PC-3 (cell line): ENCODE measurements around the gene C11orf98. TPM values are rescaled to one million over a fixed set of nuclear protein-coding genes. Genes with fewer than 3 reads are reported as not detected.
A peak's percentile ranks its signal among the peaks of the same experiment; 100 is the strongest.

Source experiments
- ATAC-seq: fragments of 200-7000 bp; cut with Tn5 transposase; 2 replicates; pipeline ENCODE4 v1.9.1; 2020; ENCODE audit warnings: mild to moderate bottlenecking, moderate library complexity
- BruUV-seq: library from RNA; stranded (reverse); fragments of 400-500 nt; replicated peaks from 2 replicates; lab custom pipeline; 2021; lab: Mats Ljungman, UMichigan
- CTCF ChIA-PET: fragments of 300-600 bp; sonication (Branson Sonifier 250); formaldehyde crosslinking; loops from one replicate; lab custom pipeline; 2022; ENCODE audit warnings: antibody characterized with exemption; lab: Charles Lee
- POLR2A ChIA-PET: fragments of 300-600 bp; sonication (Branson Sonifier 250); formaldehyde crosslinking; loops from one replicate; lab custom pipeline; 2022; ENCODE audit warnings: antibody characterized with exemption; ENCODE audit not compliant: unreplicated experiment; lab: Charles Lee
- DNase-seq: peaks from one replicate; pipeline ENCODE4 v3.0.0-alpha.2; 2015
- H2AFZ ChIP-seq: fragments of 300-600 bp; sonication (generic); 2 replicates; pipeline ENCODE4 v1.6.0; 2016; ENCODE audit warnings: antibody characterized with exemption, low read length
- H3F3A ChIP-seq: fragments of 300-600 bp; sonication (generic); one replicate; pipeline ENCODE4 v1.6.0; 2017; ENCODE audit warnings: antibody characterized with exemption, low read length, control low read depth, mild to moderate bottlenecking; ENCODE audit not compliant: unreplicated experiment
- H3K27ac ChIP-seq: fragments of 300-600 bp; sonication (generic); 2 replicates; pipeline ENCODE4 v1.5.1; 2016; ENCODE audit warnings: mild to moderate bottlenecking, low read length
- H3K27me3 ChIP-seq: fragments of 300-600 bp; sonication (generic); 2 replicates; pipeline ENCODE4 v1.6.1; 2016; ENCODE audit warnings: low read length, mixed read lengths
- H3K36me3 ChIP-seq: fragments of 300-600 bp; sonication (generic); 2 replicates; pipeline ENCODE4 v1.6.1; 2016; ENCODE audit warnings: low read depth, mixed run types, low read length, mixed read lengths
- H3K4me1 ChIP-seq: fragments of 300-600 bp; sonication (generic); 2 replicates; pipeline ENCODE4 v1.5.1; 2016; ENCODE audit warnings: low read length; ENCODE audit not compliant: insufficient read depth
- H3K4me2 ChIP-seq: fragments of 300-600 bp; sonication (generic); 2 replicates; pipeline ENCODE4 v1.6.0; 2016; ENCODE audit warnings: low read length
- H3K4me3 ChIP-seq: fragments of 300-600 bp; sonication (generic); 2 replicates; pipeline ENCODE4 v1.5.1; 2016; ENCODE audit warnings: mild to moderate bottlenecking, low read length, mixed read lengths
- H3K79me2 ChIP-seq: fragments of 300-600 bp; sonication (generic); 2 replicates; pipeline ENCODE4 v1.6.1; 2017; ENCODE audit warnings: low read length, mixed read lengths
- H3K9ac ChIP-seq: fragments of 300-600 bp; sonication (generic); 2 replicates; pipeline ENCODE4 v1.6.0; 2016; ENCODE audit warnings: mild to moderate bottlenecking, low read length
- H3K9me2 ChIP-seq: fragments of 300-600 bp; sonication (generic); replicated peaks from 2 replicates; pipeline ENCODE4 v1.6.1; 2016; ENCODE audit warnings: mixed run types, low read length, mixed read lengths
- H3K9me3 ChIP-seq: fragments of 300-600 bp; sonication (generic); 2 replicates; pipeline ENCODE4 v1.6.1; 2016; ENCODE audit warnings: low read length, mixed read lengths
- H4K20me1 ChIP-seq: fragments of 300-600 bp; sonication (generic); 2 replicates; pipeline ENCODE4 v1.6.1; 2016; ENCODE audit warnings: low read length, mixed read lengths
- EZH2 ChIP-seq: fragments of 300-600 bp; sonication (generic); IDR thresholded peaks from one replicate; pipeline ENCODE4 v1.6.1; 2017; ENCODE audit warnings: antibody characterized with exemption, mild to moderate bottlenecking, low read length; ENCODE audit not compliant: unreplicated experiment
- EZH2phosphoT487 ChIP-seq: fragments of 300-600 bp; sonication (generic); IDR thresholded peaks from 2 replicates; pipeline ENCODE4 v1.6.1; 2018; ENCODE audit warnings: mild to moderate bottlenecking, antibody characterized with exemption, low read length, borderline replicate concordance
- intact Hi-C: fragments of 100-400 bp; cut with micrococcal nuclease; formaldehyde crosslinking; loops from 2 replicates; pipeline ENCODE4 v1.9.0; 2023
- total RNA-seq: library from RNA; depleted of rRNA; stranded (reverse); fragments of >200 nt; gene quantifications from 2 replicates; pipeline ENCODE4 v1.2.3, GENCODE V29; 2014
- TF ChIP-seq, protein P1 (sequence below): fragments of 300-600 bp; sonication (generic); conservative IDR thresholded peaks from 2 replicates; pipeline ENCODE4 v1.5.1; 2017; ENCODE audit warnings: antibody characterized with exemption, low read depth, mild to moderate bottlenecking, low read length

Gene C11orf98
- total RNA-seq, 1 experiment from 2014 or later = 302 TPM

DNA sequence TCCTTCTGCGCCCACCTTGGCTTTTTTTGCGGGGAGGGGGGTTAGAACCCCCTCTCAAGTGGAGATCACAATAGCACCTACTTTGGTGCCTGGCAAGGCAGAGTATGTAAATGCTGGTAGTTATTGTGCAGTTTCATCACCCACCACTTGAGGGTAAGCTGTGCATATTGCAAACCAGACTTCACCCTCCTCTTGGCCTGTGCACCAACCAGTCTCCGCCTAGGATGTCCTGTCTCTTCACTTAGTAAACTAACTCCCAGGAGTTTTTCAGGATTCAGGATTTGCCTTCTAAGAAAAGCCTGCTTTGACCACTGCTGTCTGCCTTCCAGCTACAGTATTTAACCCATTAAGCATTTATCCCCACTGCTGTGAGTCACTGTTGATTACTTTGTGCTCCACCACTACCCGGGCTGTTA, 15.8 kb upstream of the C11orf98 start:
- DNase-seq (peak; percentile 85), ATAC-seq (peak; percentile 89)
- TF ChIP-seq, protein P1, sequence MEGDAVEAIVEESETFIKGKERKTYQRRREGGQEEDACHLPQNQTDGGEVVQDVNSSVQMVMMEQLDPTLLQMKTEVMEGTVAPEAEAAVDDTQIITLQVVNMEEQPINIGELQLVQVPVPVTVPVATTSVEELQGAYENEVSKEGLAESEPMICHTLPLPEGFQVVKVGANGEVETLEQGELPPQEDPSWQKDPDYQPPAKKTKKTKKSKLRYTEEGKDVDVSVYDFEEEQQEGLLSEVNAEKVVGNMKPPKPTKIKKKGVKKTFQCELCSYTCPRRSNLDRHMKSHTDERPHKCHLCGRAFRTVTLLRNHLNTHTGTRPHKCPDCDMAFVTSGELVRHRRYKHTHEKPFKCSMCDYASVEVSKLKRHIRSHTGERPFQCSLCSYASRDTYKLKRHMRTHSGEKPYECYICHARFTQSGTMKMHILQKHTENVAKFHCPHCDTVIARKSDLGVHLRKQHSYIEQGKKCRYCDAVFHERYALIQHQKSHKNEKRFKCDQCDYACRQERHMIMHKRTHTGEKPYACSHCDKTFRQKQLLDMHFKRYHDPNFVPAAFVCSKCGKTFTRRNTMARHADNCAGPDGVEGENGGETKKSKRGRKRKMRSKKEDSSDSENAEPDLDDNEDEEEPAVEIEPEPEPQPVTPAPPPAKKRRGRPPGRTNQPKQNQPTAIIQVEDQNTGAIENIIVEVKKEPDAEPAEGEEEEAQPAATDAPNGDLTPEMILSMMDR = peak; percentile 76
- no peak for TF ChIP-seq EZH2
- no peak for TF ChIP-seq EZH2phosphoT487
- ChIA-PET POLR2A (interaction anchor here (0.6 to 1.1 kb wide), 2 partner anchors 10 to 24 kb away, joined by 3 to 19 read pairs; partner anchors contain the start of gene UQCC3), CTCF (interaction anchor here (0.5 to 2.5 kb wide), 11 partner anchors 12 to 286 kb away, joined by 3 to 12 read pairs (median 5); partner anchors contain the start of genes C11orf98, CSKMT and ZBTB3)
- peaks cover 23% of the 10 kb centered on the region for H3K4me1 ChIP-seq
- no peaks in the 10 kb centered on the region for H4K20me1 ChIP-seq
- H3K27me3 ChIP-seq = no peaks in the 10 kb centered on the region
- H3K4me2 ChIP-seq = peak overlapping the region; percentile 16; the same call in 1 of the 2 replicates
- BruUV-seq = no TSS peak
- intact Hi-C loops = loop anchor here (1.0 kb wide), 1 partner anchor 13 kb away; no protein-coding TSS in a partner anchor
- H3F3A ChIP-seq = peaks cover 8% of the 10 kb centered on the region
- H3K36me3 ChIP-seq = no peaks in the 10 kb centered on the region; the same call in 1 of the 2 replicates
- H3K79me2 ChIP-seq = peaks cover 29% of the 10 kb centered on the region
- H2AFZ ChIP-seq = peak overlapping the region; percentile 83
- H3K4me3 ChIP-seq = no peak overlapping the region
- no peaks in the 10 kb centered on the region for H3K9me2 ChIP-seq
- no peak overlapping the region for H3K9ac ChIP-seq
- no peak overlapping the region for H3K27ac ChIP-seq
- H3K9me3 ChIP-seq = no peaks in the 10 kb centered on the region

DNA sequence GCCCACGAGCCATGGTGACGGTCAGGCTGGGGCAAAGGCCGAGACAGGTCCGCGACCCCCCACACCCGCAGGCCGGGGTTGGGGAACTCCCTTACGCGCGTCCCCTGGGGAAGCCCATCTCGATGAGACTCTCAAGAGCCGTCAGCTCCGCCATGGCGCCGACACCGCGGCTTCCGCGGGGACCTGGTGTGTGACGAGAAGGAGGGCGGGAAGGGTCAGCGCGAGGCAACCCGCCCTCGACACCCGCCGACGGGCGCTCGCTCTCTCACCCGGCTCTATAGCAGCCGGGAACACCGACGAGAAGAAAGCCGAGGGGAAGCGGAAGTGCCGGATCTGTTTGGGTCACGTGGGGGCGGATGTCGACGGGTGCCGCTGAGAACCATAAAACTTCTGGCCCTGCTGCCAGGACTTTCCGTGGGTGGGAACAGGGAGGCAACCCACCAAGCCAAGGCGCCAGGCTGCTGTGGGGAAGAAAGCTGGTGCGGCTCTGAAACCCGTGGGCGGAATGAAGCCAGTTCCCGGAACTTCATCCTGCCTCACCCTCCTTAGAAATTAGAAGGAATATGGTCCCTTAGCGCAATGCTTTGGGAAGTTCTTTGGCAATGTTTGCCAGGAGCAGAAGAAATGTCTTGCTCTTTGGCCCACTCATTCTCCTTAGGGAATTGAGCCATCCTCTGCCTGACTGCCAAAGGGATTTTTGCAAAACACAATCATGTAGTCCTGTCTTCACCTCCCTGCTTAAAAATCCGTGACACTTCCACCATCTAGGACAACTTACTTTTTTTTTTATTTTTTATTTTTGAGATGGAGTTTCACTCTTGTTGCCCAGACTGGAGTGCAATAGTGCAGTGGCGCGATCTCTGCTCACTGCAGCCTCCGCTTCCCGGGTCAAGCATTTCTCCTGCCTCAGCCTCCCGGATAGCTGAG, 14.0 kb upstream of the C11orf98 start, which contains the start of gene UBXN1:
UBXN1 (minus strand) TSS at position 304 of the 927 bp plus-strand sequence; CDS start at position 154, 150 bp downstream.
- H3K9me3 ChIP-seq = no peaks in the 10 kb centered on the region
- H3K4me2 ChIP-seq = peak within 1 kb of the TSS; percentile 94
- no peaks in the 10 kb centered on the region for H3K27me3 ChIP-seq
- H3K9me2 ChIP-seq = no peaks in the 10 kb centered on the region
- H3K4me1 ChIP-seq = peaks cover 23% of the 10 kb centered on the region
- peak within 1 kb of the TSS; percentile 53 for H3K27ac ChIP-seq
- peak; percentile 86 for DNase-seq
- ChIA-PET CTCF (no interaction called here), POLR2A (no interaction called here)
- BruUV-seq = TSS peak; percentile 82
- peak within 1 kb of the TSS; percentile 98 for H3K4me3 ChIP-seq
- peaks cover 4% of the 10 kb centered on the region for H3K36me3 ChIP-seq
- peaks cover 34% of the 10 kb centered on the region for H3K79me2 ChIP-seq
- peak within 1 kb of the TSS; percentile 97 for H2AFZ ChIP-seq
- no peaks in the 10 kb centered on the region for H4K20me1 ChIP-seq
- ATAC-seq = peak; percentile 62
- peaks cover 8% of the 10 kb centered on the region for H3F3A ChIP-seq
- H3K9ac ChIP-seq = peak within 1 kb of the TSS; percentile 91
- intact Hi-C loops = loop anchor here (5.0 kb wide), 1 partner anchor 48 kb away; the partner anchor contains the start of genes HNRNPUL2 and TTC9C
- TF ChIP-seq, protein P1 = no peak
- TF ChIP-seq EZH2 = no peak
- no peak for TF ChIP-seq EZH2phosphoT487
